ENCODE data around the gene CSNK1G1.

DNA sequence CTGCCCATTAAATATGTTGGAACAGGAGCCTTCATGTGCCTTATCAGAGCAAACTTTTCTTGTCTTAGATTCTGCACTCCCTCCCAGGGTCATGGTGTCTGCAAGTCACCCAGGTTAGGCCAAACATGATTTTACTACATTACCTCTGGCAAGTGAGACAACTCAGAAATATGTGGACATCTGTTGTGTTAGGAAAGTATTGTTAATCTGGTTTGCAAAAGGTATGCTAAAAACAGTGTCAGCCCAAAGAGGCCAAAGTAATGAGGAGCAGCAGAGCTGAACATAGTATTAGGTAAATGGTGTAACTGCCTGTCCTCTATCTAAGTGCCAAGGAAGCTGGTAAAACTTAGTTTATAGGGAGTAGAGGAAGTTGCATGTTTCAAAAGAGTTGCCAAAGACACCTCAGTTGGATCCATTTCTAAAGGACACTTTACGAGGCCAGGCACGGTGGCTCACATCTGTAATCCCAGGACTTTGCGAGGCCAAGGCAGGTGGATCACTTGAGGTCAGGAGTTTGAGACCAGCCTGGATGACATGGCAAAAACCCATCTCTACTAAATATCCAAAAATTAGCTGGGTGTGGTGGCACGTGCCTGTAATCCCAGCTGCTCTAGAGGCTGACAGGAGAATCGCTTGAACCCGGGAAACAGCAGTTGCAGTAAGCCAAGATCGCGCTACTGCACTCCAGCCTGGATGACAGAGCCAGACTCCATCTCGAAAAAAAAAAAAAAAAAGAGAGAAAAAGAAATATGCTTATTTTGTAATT is 170.6 kb downstream of the CSNK1G1 start:
- TF ChIP-seq CTCF (IDR thresholded peaks at IDR 0.05; ENCODE audit: low read length) (no peak), EZH2 (IDR thresholded peaks at IDR 0.05; ENCODE audit: borderline replicate concordance, low read length) (no peak)

All from OCI-LY1 (cell line).